NT2/D1 (cell line): Measurements from ENCODE around the gene KAT7.

Source experiments
- SUZ12 ChIP-seq: IDR thresholded peaks from 2 replicates; pipeline ENCODE4 v1.6.1; 2011; ENCODE audit not compliant: insufficient read length, insufficient read depth; ENCODE audit errors: extremely low read depth
- YY1 ChIP-seq: IDR thresholded peaks from 2 replicates; pipeline ENCODE4 v1.6.1; 2011; ENCODE audit not compliant: insufficient read length, insufficient read depth
- ZNF274 ChIP-seq: IDR thresholded peaks from 2 replicates; pipeline ENCODE4 v1.6.1; 2011; ENCODE audit warnings: mild to moderate bottlenecking, low read depth, low read length

GRCh38 chr17:49832840-49833599, 44.5 kb downstream of the KAT7 start:
- TF ChIP-seq ZNF274 (no peak), YY1 (no peak), SUZ12 (no peak)
